ENCODE data around the gene ALKAL2. TPM values are rescaled to one million over a fixed set of nuclear protein-coding genes. Genes with fewer than 3 reads are reported as not detected.

ALKAL2 gene
- total RNA-seq, 1 experiment from 2014 or later = not detected

DNA sequence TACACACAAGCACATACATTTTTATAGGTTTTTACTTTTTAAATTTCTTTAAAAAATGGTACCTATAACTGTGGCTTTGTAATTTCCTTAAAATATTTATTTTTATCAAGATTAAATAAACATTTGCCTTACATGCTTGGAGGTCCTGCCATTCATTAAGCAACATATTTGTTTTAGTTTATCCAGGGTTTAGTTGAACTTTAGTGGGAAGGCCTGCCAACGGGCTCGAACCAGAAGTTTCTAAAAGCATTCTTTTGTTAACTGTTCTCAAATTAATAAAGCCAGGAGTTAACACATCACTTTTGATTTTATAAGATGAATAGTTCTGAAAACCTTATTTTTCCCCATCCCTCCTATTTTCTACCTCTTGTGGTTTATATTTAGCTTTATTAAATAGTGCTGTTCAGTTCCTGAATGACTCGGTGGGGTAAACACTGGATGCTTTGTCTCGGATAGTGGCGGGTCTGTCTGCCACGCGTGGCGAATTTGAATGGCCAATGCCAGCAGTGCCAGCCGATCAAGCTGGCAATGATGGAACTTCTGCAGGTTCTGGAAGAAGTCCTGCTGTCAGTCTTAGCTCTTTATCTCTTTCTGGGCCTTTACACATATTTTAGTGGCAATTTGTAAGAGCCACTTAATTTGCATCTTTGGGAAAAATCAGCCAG, 56.2 kb downstream of the ALKAL2 start:
- DNase-seq (ENCODE audit: low read depth, low spot score) = peak; percentile 37
- in situ Hi-C loops (cut with HindIII; ENCODE audit: low pct_unique_long_range_greater_than_20kb, low sequenced_read_pairs) = no loop called here

Other genes starting within 250 kb of the ALKAL2 start
- 0.18 TPM in 1 of 2 replicates, not detected in the other for gene FAM110C, start 241.6 kb downstream of the ALKAL2 start, total RNA-seq (2014; rRNA removed; shearing (Covaris generic))
- gene SH3YL1, start 24.1 kb downstream of the ALKAL2 start, total RNA-seq (2014; rRNA removed; shearing (Covaris generic)) = 20.1 and 21.9 TPM in 2 replicates
- gene ACP1, start 23.1 kb downstream of the ALKAL2 start, total RNA-seq (2014; rRNA removed; shearing (Covaris generic)) = 247 and 268 TPM in 2 replicates

All from SK-MEL-5 (cell line).